Muscle of back (tissue), 11 donors: ENCODE data around the gene SLC25A22. TPM values are rescaled to one million over a fixed set of nuclear protein-coding genes. Genes with fewer than 3 reads are reported as not detected.

Experiments
- DNase-seq, 3 donors: peaks; one replicate each; pipeline versions ENCODE4 v3.0.0 to v3.0.0-alpha.2; 2013
- polyA plus RNA-seq, 10 donors: library from polyadenylated mRNA; unstranded; fragments of 120-200 nt; gene quantifications; one replicate each; pipeline ENCODE4 v1.2.1, GENCODE V29; 2013; ENCODE audit not compliant: insufficient read length in 10 of 10

The SLC25A22 gene
- polyA plus RNA-seq, 10 donors = 9.0 to 16.8 (median 10.2) TPM

DNA sequence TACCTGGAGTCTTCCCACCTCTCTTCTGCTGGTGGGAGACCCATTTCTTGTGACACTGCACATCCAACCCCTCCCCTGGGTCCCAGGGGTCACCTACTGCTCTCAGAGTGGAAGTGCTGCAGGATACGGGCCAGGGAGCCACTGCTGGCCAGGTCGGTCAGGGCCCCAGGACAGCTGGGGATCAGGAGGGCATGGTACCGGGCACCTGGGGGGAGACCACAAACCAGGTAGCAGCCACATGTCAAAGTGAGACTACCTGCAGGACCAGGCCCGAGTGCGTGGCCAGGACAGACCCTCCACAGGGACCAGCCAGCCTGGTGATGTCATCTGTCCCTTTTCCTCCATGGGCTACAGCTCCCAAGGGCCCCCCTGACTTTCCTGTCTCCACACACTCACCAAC, 24.7 kb downstream of the SLC25A22 start:
- DNase-seq = peak in 1 of 3 donors; percentile 1

DNA sequence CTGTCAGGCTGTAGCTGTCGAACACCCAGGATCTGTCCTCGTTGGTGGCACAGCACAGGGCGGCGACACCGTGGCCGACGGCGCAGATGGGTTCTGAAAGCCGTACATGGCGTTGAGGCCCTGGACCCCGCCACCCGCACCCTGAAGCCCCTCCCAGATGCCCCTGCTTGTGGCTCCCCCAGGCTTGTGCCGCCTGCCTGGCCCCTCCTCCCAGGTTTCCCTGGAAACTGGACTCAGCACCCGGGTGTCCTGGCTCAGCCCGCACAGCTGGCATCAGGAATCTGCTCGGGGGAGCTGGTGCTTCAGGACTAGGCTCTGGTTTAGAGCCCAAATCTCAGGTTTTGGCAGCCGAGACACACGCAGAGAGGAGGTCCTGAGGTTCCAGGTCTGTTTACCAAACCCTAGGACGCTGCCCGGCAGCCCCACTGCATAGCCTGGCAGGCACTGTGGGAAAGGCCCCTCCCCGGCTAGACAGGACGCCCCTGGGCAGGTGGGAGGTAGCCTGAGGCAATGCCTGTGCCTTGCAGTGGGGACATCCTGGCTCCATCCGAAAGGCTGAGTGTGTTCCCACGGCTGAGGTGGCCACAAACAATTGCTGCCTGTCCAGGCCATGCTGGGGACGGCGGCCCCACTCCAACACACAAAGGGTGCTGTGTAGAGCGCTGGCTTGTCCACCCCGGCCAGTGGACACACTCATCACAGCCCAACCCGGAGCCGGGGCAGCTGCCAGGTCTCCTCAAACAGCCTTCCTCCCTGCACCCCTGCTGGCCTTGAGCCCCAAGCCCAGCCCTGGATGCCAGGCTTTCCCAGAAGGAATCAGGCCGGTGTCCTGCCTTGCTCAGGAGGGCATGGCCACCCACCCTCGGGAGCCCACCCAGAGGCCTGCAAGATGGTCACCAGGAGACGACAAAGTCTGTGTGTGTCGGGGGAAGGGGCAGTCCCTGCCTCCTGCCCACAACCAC, 25.4 kb downstream of the SLC25A22 start:
- DNase-seq = peak in 1 of 3 donors; percentile 3

DNA sequence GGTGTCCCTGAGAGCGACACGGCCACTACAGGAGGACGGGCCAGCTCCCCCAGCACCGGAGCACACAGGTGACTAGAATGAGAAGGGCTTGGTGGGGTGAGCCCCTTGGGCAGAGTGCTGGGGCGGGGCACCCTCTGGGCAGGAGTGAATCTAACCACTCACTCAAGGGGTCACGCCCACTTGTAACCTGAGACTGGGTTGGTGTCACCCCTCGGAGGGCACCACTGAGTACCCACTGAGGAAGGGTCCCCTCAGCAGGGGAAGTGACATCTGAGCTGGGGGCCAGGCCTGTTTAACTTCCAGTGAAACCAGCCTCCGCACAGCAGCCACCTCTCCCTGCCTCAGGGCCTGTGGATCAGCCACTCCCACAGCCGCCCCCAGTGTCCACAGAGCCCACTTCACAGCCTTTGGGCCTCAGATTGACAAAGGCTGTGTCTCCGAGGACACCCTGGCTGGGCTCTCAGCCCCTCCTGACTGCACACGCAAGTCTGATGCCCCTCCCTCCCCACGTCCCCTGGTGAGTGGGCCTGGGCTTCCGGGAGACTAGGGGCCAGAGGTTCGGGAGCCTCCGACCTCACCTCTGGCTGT, 26.4 kb downstream of the SLC25A22 start:
- DNase-seq = peak in 1 of 3 donors; percentile 1

- DNase-seq = peak in 1 of 3 donors; percentile 0
Observed at GRCh38 chr11:770642-771616, 27.2 kb downstream of the SLC25A22 start.

- no peak for DNase-seq
Observed at GRCh38 chr11:769887-770641, 28.0 kb downstream of the SLC25A22 start.

DNA sequence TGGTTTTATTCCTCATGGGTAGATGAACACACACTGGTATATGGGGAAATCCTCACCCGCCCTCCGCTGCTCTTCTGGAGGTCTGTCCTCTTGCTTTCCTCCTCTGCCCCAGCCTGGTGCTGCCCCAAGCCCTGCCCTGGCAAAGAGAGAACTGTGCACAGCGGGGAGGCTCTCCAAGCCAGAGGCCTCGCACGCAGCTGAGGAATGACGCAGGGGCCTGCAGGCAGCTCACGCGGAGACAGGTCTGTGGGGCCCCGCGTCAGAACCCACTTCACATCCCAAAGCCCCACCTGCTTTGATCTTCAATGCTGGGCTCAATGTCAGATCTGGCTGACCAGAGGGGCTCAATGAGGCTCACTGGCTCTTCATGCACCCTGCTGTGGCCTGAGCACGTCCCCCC, 30.8 kb downstream of the SLC25A22 start:
- no peak for DNase-seq

DNA sequence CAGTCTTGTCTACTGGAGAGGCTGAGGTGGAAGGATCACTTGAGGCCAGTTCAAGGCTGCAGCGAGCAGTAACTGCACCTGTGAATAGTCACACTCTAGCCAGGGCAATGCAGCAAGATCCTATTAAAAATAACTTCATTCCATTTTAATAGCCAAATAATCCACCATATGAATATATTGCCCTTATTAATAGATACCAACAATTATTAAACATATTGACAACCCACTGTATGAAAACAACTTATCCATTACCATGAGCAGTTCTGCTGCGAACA, 31.2 kb downstream of the SLC25A22 start:
- DNase-seq = no peak

DNA sequence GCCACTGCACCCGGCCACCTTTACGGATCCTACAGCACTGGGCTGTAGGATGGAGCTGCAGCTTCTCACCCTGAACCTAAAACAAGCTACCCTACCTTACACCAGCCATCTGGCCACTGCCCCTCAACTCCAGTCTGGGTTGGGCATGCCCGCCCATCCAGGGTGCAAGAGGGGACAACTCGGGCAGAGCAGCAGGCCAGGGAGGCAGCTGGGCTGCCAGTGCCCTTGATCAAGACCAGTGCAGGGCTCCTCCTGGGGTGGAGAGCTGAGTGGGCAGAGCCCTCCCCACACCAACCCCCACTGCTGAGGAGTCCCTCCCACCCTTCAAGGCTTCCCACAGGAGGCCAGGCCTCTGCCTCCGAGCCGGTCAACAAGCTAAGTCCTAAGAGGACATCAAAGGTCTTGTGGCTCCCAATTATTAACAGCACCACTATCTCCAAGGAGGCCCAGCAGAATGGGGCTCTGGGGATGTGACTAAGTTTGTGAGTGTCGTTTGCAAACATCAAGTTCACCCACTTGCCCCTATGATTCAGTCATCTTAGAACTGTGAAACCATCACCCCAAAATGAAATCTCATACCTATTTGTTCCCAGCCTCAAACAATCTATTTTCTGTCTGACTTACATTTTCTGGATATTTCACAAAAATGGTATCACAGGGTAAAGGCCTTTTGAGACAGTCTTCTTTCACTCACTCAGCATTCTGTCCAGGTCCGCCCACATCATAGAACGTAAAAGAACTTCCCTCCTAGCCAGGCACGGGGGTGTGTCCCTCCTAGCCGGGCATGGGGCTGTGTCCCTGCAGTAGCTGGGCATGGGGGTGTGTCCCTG, 31.8 kb downstream of the SLC25A22 start:
- DNase-seq = no peak

DNA sequence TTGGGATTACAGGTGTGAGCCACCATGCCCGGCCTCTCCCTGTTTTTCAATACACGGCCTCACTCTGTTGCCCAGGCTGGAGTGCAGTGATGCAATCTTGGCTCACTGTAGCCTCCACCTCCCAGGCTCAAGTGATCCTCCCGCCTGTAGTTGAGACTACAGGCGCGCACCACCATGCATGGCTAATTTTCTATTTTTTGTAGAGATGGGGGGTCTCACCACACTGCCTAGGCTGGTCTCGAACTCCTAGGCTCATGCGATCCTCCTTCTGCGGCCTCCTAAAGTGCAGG, 32.3 kb downstream of the SLC25A22 start:
- no peak for DNase-seq

- peak in 1 of 3 donors; percentile 49 for DNase-seq
Observed at GRCh38 chr11:765025-765801, 32.9 kb downstream of the SLC25A22 start.

- DNase-seq = no peak
Observed at GRCh38 chr11:764322-765024, 33.6 kb downstream of the SLC25A22 start.

- DNase-seq = no peak
Observed at GRCh38 chr11:763549-764321, 34.3 kb downstream of the SLC25A22 start.

DNA sequence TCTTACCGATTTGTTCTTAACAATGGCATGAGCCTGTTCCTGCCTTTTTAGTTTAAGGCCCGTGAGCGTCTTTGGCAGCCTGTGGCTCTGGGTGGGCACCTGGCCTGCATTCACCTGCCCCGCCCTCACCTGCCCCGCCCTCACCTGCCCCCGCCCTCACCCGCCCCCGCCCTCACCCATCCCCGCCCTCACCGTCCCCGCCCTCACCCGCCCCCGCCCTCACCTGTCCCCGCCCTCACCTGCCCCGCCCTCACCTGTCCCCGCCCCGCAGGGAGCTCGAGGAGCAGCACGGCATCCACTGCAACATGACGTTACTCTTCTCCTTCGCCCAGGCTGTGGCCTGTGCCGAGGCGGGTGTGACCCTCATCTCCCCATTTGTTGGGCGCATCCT, 35.0 kb downstream of the SLC25A22 start:
- no peak for DNase-seq

GRCh38 chr11:762421-763072, 35.5 kb downstream of the SLC25A22 start:
- no peak for DNase-seq

DNA sequence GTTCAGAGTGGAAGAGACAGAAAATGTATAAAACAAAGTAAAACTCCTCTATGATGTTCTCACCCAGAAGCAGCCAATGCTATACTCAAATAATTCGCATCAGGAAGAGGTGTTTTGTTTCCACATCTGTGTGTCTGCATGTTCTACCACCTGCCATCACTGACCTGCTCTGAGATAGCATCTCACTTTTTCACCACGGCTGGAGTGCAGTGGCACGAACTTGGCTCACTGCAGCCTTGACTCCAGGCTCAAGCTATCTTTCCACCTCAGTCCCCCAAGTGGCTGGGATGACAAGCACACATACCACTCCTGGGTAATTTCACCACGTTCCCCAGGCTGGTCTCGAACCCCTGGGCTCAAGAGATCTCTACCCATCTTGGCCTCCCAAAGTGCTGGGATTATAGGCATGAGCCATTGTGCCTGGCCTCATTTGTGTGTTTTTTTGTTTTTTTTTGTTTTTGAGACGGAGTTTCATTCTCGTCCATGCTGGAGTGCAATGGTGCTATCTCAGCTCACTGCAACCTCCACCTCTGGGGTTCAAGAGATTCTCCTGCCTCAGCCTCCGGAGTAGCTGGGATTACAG, 36.5 kb downstream of the SLC25A22 start:
- DNase-seq = no peak

DNA sequence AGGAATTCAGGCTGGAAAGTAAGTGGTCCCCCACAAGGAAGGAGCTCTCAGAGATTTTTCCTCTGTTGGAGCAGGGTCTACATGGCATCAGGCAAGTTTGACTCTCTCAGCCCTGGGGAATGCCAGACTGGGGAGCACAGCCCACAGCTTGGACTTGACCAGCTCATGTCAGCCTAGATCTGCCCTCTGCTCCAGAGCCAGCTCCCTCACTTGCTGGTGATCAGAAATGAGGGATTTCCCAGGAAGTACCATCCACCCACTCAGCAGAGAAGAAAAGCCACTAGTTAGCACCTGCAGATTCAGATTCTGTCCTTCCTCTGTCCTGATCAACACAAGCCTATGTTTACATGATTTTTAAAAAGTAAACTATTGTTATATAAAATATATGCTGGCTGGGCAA, 37.8 kb downstream of the SLC25A22 start:
- DNase-seq = no peak

- DNase-seq = no peak
Observed at GRCh38 chr11:749731-750130, 48.4 kb downstream of the SLC25A22 start.

DNA sequence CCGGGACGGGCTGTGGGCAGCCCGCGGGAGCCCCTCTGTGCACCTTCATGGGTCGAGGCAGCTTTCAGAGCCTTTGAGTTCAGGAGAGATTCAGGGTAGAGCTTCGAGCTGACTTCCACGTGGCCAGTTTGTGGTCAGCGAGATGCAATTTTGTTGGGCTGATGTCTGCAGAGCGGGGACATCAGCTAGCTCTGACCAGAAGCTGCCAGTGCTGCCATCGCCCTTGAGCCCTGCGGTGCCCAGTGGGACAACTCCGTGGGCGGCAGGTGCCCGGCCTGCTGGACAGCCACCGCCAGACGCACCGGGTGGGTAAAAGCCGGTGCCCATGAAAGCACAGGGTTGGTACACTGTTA, 50.1 kb downstream of the SLC25A22 start:
- peak in 1 of 3 donors; percentile 43 for DNase-seq
